K562 (cell line): ENCODE data around the gene GARIN5B. TPM values are rescaled to one million over a fixed set of nuclear protein-coding genes. Genes with fewer than 3 reads are reported as not detected.

ENCODE experiments used
- ATAC-seq: fragments of 200-7000 bp; cut with Tn5 transposase; 3 replicates; pipeline ENCODE4 v1.9.1; 2020; ENCODE audit warnings: moderate library complexity
- BruUV-seq: library from RNA; stranded (reverse); fragments of 400-500 nt; replicated peaks from 2 replicates; lab custom pipeline; 2021; lab: Mats Ljungman, UMichigan
- CTCF ChIA-PET: fragments of 300-600 bp; formaldehyde crosslinking; extraction: SDS; loops from one replicate; lab custom pipeline; 2021; ENCODE audit warnings: low intra/inter-chr PET ratio; lab: Yijun Ruan, JAX
- POLR2A ChIA-PET: fragments of 300-600, 350-650 bp; sonication (Branson Sonifier 250); formaldehyde crosslinking; extraction: SDS; loops from one replicate; lab custom pipeline; 2021; ENCODE audit warnings: antibody characterized with exemption, inconsistent platforms; lab: Yijun Ruan, JAX
- DNase-seq, 4 experiments: peaks; one replicate each; pipeline versions ENCODE4 v3.0.0 to v3.0.0-alpha.2; 2011 to 2018; ENCODE audit warnings: low spot score in 3 of 4, mixed read lengths in 3 of 4; ENCODE audit errors: extremely low read depth in 1 of 4
- FAIRE-seq: peaks from 2 replicates; lab custom pipeline; 2011; peaks lifted over from hg19 to GRCh38; lab: Jason Lieb, UNC
- H2AFZ ChIP-seq: 2 replicates; pipeline ENCODE4 v1.6.0; 2011; ENCODE audit warnings: low read depth, low read length, control low read depth, inconsistent platforms
- H3K27ac ChIP-seq: fragments of 200-600 bp; 3 replicates; pipeline ENCODE4 v1.8.0; 2011; ENCODE audit warnings: low read depth, mild to moderate bottlenecking, control low read depth, inconsistent platforms, low read length, moderate library complexity, mixed read lengths; ENCODE audit errors: extremely low read depth
- H3K27me3 ChIP-seq, 2 experiments: fragments of 300-600 bp in 1 of 2; 2 replicates in 1 of 2; 3 replicates in 1 of 2; pipeline versions ENCODE4 v1.6.0 to v1.8.0; 2011; ENCODE audit warnings: inconsistent platforms in 2 of 2, low read length in 2 of 2, mild to moderate bottlenecking in 1 of 2, mixed read lengths in 1 of 2, moderate library complexity in 1 of 2; ENCODE audit not compliant: control insufficient read depth in 2 of 2, insufficient read depth in 2 of 2
- H3K36me3 ChIP-seq: fragments of 300-600 bp; 3 replicates; pipeline ENCODE4 v1.8.0; 2011; ENCODE audit warnings: mild to moderate bottlenecking, low read length, inconsistent platforms; ENCODE audit not compliant: control insufficient read depth, insufficient read depth
- H3K4me1 ChIP-seq, 2 experiments: fragments of 200-600 bp in 1 of 2; replicated peaks in 1 of 2; 2 replicates in 1 of 2; 3 replicates in 1 of 2; pipeline versions ENCODE4 v1.5.1 to v1.8.0; 2011; ENCODE audit warnings: inconsistent platforms in 2 of 2, low read length in 2 of 2, mild to moderate bottlenecking in 1 of 2, mixed read lengths in 1 of 2, moderate library complexity in 1 of 2; ENCODE audit not compliant: control insufficient read depth in 2 of 2, insufficient read depth in 2 of 2
- H3K4me2 ChIP-seq: 2 replicates; pipeline ENCODE4 v1.6.1; 2011; ENCODE audit warnings: low read length, control low read depth, inconsistent platforms, mixed read lengths; ENCODE audit not compliant: insufficient read depth
- H3K4me3 ChIP-seq: fragments of 200-600 bp; sonication (generic), shearing (Covaris generic); 2 replicates; pipeline ENCODE4 v1.5.1; 2016; ENCODE audit warnings: control low read depth, inconsistent platforms
- H3K79me2 ChIP-seq: fragments of 200-600 bp; 3 replicates; pipeline ENCODE4 v1.8.0; 2011; ENCODE audit warnings: low read length, inconsistent platforms; ENCODE audit not compliant: control insufficient read depth, insufficient read depth
- H3K9ac ChIP-seq, 2 experiments: 2 replicates each; pipeline versions ENCODE4 v1.6.0 to v1.6.1; 2011; ENCODE audit warnings: low read depth in 2 of 2, low read length in 2 of 2, control low read depth in 1 of 2, inconsistent platforms in 1 of 2, mild to moderate bottlenecking in 1 of 2, mixed read lengths in 1 of 2; ENCODE audit not compliant: insufficient read depth in 1 of 2
- H3K9me1 ChIP-seq: one replicate; pipeline ENCODE4 v1.6.0; 2011; ENCODE audit warnings: inconsistent platforms, mild to moderate bottlenecking, low read length, moderate library complexity; ENCODE audit not compliant: control insufficient read depth, insufficient read depth
- H3K9me3 ChIP-seq: replicated peaks from 2 replicates; pipeline ENCODE4 v1.5.1; 2011; ENCODE audit warnings: low read depth, low read length, inconsistent platforms; ENCODE audit not compliant: control insufficient read depth, insufficient read depth
- H4K20me1 ChIP-seq: replicated peaks from 2 replicates; pipeline ENCODE4 v1.6.1; 2011; ENCODE audit warnings: low read length, inconsistent platforms, mixed read lengths; ENCODE audit not compliant: control insufficient read depth, insufficient read depth
- GTF2A2 ChIP-seq: IDR thresholded peaks from 2 replicates; pipeline ENCODE4 v1.6.1; 2016; ENCODE audit warnings: mild to moderate bottlenecking, missing genetic modification characterization, missing compliant biosample characterization
- PCBP1 ChIP-seq: fragments of 200-400 bp; formaldehyde crosslinking; IDR thresholded peaks from 2 replicates; pipeline ENCODE4 v1.6.1; 2018; ENCODE audit warnings: mild to moderate bottlenecking, low read depth, low read length; ENCODE audit not compliant: poor library complexity, severe bottlenecking
- SIRT6 ChIP-seq: IDR thresholded peaks from one replicate; pipeline ENCODE4 v1.6.1; 2012; ENCODE audit warnings: low read depth, mild to moderate bottlenecking, control low read depth, inconsistent platforms, low read length, moderate library complexity
- ZBTB7A ChIP-seq: IDR thresholded peaks from 2 replicates; pipeline ENCODE4 v1.6.1; 2011; ENCODE audit warnings: low read depth, mild to moderate bottlenecking, low read length, moderate library complexity, borderline replicate concordance; ENCODE audit not compliant: control insufficient read depth
- ZFX ChIP-seq: sonication (generic); formaldehyde crosslinking; IDR thresholded peaks from 2 replicates; pipeline ENCODE4 v1.8.0; 2022; ENCODE audit warnings: mild to moderate bottlenecking, missing genetic modification reagents, moderate library complexity
- ZNF740 ChIP-seq, 3 experiments: fragments of 200-800 bp in 1 of 3; sonication (Bioruptor generic) in 1 of 3; sonication (generic) in 1 of 3; formaldehyde crosslinking in 1 of 3; IDR thresholded peaks; 2 replicates each; pipeline versions ENCODE4 v1.6.1 to v1.8.0; 2016 to 2022; ENCODE audit warnings: mild to moderate bottlenecking in 2 of 3, missing compliant biosample characterization in 2 of 3, missing genetic modification characterization in 2 of 3, missing genetic modification reagents in 1 of 3
- WGBS: fragments of 100-300 bp; shearing (Covaris generic); methylation state at CpG from one replicate; pipeline ENCODE4 v1.1.6; 2016; ENCODE audit warnings: low coverage, mixed read lengths; ENCODE audit not compliant: insufficient coverage; ENCODE audit errors: missing lambda C conversion rate; 5-methylcytosine and 5-hydroxymethylcytosine counted together
- in situ Hi-C: fragments of 300-500 bp; cut with MboI; formaldehyde crosslinking; loops from 4 replicates; pipeline ENCODE4 v1.15.0; 2018; ENCODE audit warnings: inconsistent platforms, mixed read lengths
- intact Hi-C: fragments of 100-400 bp; cut with micrococcal nuclease; formaldehyde crosslinking; loops from 2 replicates; pipeline ENCODE4 v1.14.2; 2022
- polyA plus RNA-seq, 8 experiments: library from polyadenylated mRNA; depleted of rRNA in 4 of 8; stranded (reverse) in 5 of 8; unstranded in 3 of 8; fragments of >200 nt; fragmentation: Nextera tagmentation in 2 of 8; fragmentation: Illumina TruSeq in 1 of 8; extraction: Ambion mirVana in 2 of 8; extraction: Trizol in 1 of 8; gene quantifications; 2 replicates each; pipeline versions ENCODE4 v1.2.1 to v1.2.3, GENCODE V29; 2011 to 2014; ENCODE audit warnings: inconsistent platforms in 1 of 8, missing spikeins in 1 of 8
- total RNA-seq, 7 experiments: library from RNA; depleted of rRNA in 6 of 7; stranded (reverse); fragments of >200 nt in 6 of 7; fragmentation: Illumina TruSeq in 2 of 7; extraction: Trizol in 2 of 7; gene quantifications; 2 replicates each; pipeline versions ENCODE4 v1.2.1 to v1.2.3, GENCODE V29; 2011 to 2021; ENCODE audit warnings: low replicate concordance in 1 of 7

Gene GARIN5B
- total and polyA plus RNA-seq, 9 of the 15 experiments (the other 6 are each of a cell fraction or from before 2014, with no cell fraction given) = not detected

DNA sequence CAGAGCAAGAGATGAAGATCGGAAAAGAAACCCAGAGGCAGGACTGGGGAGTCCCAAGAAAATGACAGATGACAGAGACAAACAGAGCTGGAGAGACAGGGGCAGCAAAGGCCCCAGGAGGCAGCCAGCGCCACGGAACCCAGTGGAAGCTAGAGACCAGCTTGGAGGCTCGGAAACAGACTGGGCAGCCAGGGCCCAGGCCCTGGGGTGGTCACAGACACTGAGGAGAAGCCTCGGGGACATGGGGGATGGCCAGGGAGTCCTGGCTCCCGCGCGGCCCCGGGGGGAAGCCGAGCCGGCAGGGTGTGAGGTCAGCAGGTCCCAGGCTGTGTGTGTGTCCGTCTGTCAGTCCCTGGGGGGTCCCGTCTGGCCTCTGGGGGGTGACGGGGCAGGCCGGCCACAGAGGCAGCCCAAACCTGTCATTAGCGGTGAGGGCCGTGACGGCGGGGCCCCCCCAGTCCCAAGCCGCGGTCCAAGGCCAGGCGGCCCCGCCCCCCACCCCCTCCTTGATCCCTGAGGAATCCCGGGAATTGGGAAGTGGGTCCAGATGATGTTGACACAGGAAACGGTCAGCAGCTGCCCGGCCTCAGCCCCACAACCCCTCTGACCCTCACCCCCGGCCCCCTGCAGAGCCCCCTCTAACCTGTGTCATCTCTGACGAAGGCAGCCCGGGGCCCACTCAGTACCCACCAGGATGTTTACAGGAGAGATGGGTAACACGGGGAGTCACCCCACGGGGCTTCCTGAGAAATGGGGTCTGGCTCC lies 11.1 kb upstream of the GARIN5B start:
- Histone ChIP-seq H3K27ac (0 out of 3 replicates have a peak overlapping the region, but pooled peaks have one; percentile 28), H4K20me1 (no peaks in the 10 kb centered on the region), H3K36me3 (no peaks in the 10 kb centered on the region), H3K79me2 (no peaks in the 10 kb centered on the region), H3K4me3 (no peak overlapping the region), H3K4me1 (peaks cover 10 to 73% of the 10 kb centered on the region in 2 experiments; a peak in 4 of 5 replicates), H3K9ac (peak overlapping the region in 1 of 2 experiments; percentile 83; a peak in 2 of 4 replicates), H3K9me1 (no peaks in the 10 kb centered on the region), H3K4me2 (no peak overlapping the region), H3K9me3 (no peaks in the 10 kb centered on the region), H2AFZ (no peak overlapping the region), H3K27me3 (peaks cover 11% of the 10 kb centered on the region in 2 experiments; a peak in 4 of 5 replicates)
- no peak for DNase-seq
- no peak for FAIRE-seq
- in situ Hi-C loops (no loop called here), intact Hi-C loops (no loop called here)
- TF ChIP-seq ZNF740 (CRISPR knock-in tag; IDR thresholded peaks at IDR 0.05) = 0 out of 2 replicates have a peak, but pooled peaks have one; percentile 50
- no peak for TF ChIP-seq ZNF740 (tag; IDR thresholded peaks at IDR 0.05)
- no peak for TF ChIP-seq GTF2A2
- TF ChIP-seq ZBTB7A = 0 out of 2 replicates have a peak, but pooled peaks have one; percentile 16
- TF ChIP-seq ZFX = no peak
- TF ChIP-seq SIRT6 = no peak
- TF ChIP-seq PCBP1 = peak; percentile 49
- CTCF ChIA-PET = no interaction called here
- peak; percentile 4; the same call in 1 of the 3 replicates for ATAC-seq
- 33% methylated on average over 12 of the region's 31 CpGs for WGBS
- POLR2A ChIA-PET = interaction anchor here (0.7 to 1.0 kb wide), 2 partner anchors 9 to 20 kb away, joined by 3 to 5 read pairs; partner anchors contain the start of gene TMEM238
- no TSS peak for BruUV-seq
